HepG2 (cell line): Measurements from ENCODE around the gene CC2D1A. TPM values are rescaled to one million over a fixed set of nuclear protein-coding genes. Genes with fewer than 3 reads are reported as not detected.

Experiments
- BCL3 ChIP-seq: sonication (generic); formaldehyde crosslinking; IDR thresholded peaks from 2 replicates; pipeline ENCODE4 v1.5.1; 2020; ENCODE audit warnings: mild to moderate bottlenecking, missing genetic modification reagents, moderate library complexity
- ISX ChIP-seq: sonication (generic); formaldehyde crosslinking; conservative IDR thresholded peaks from 2 replicates; pipeline ENCODE4 v1.5.0; 2020; ENCODE audit warnings: missing genetic modification reagents
- JUNB ChIP-seq: sonication (generic); formaldehyde crosslinking; IDR thresholded peaks from 2 replicates; pipeline ENCODE4 v1.8.0; 2022; ENCODE audit warnings: missing genetic modification reagents, mild to moderate bottlenecking, borderline replicate concordance
- PHF8 ChIP-seq: sonication (generic); formaldehyde crosslinking; IDR thresholded peaks from 2 replicates; pipeline ENCODE4 v1.5.0; 2020; ENCODE audit warnings: missing genetic modification reagents
- RBAK ChIP-seq: sonication (generic); formaldehyde crosslinking; IDR thresholded peaks from 2 replicates; pipeline ENCODE4 v1.5.1; 2020; ENCODE audit warnings: mild to moderate bottlenecking, missing genetic modification reagents
- SALL2 ChIP-seq: sonication (generic); formaldehyde crosslinking; IDR thresholded peaks from 2 replicates; pipeline ENCODE4 v1.8.1; 2023; ENCODE audit warnings: mild to moderate bottlenecking, missing genetic modification reagents, inconsistent platforms
- SIN3A ChIP-seq: IDR thresholded peaks from 2 replicates; pipeline ENCODE4 v1.6.1; 2011; ENCODE audit warnings: low read depth, mild to moderate bottlenecking, control low read depth, low read length, borderline replicate concordance
- SIX4 ChIP-seq: sonication (generic); formaldehyde crosslinking; IDR thresholded peaks from 2 replicates; pipeline ENCODE4 v1.4.0; 2020; ENCODE audit warnings: missing genetic modification reagents
- SNAPC2 ChIP-seq: sonication (generic); formaldehyde crosslinking; IDR thresholded peaks from 2 replicates; pipeline ENCODE4 v1.8.1; 2022; ENCODE audit warnings: mild to moderate bottlenecking, missing genetic modification reagents
- SNAPC4 ChIP-seq: sonication (generic); formaldehyde crosslinking; IDR thresholded peaks from 2 replicates; pipeline ENCODE4 v1.4.0; 2020; ENCODE audit warnings: mild to moderate bottlenecking, missing genetic modification reagents
- SOX13 ChIP-seq, 3 experiments: fragments of 450-650 bp in 1 of 3; sonication (generic) in 1 of 3; formaldehyde crosslinking in 1 of 3; IDR thresholded peaks in 2 of 3; conservative IDR thresholded peaks in 1 of 3; 2 replicates each; pipeline versions ENCODE4 v1.5.0 to v1.6.1; 2016 to 2020; ENCODE audit warnings: antibody characterized with exemption in 1 of 3, mild to moderate bottlenecking in 1 of 3, missing compliant biosample characterization in 1 of 3, missing genetic modification reagents in 1 of 3, moderate library complexity in 1 of 3
- WIZ ChIP-seq: sonication (generic); formaldehyde crosslinking; IDR thresholded peaks from 2 replicates; pipeline ENCODE4 v1.5.1; 2020; ENCODE audit warnings: mild to moderate bottlenecking, missing genetic modification reagents
- ZBTB1 ChIP-seq: sonication (generic); formaldehyde crosslinking; IDR thresholded peaks from 2 replicates; pipeline ENCODE4 v1.4.0; 2020; ENCODE audit warnings: missing genetic modification reagents, borderline replicate concordance
- ZFP1 ChIP-seq: IDR thresholded peaks from 2 replicates; pipeline ENCODE4 v1.6.1; 2016
- ZFP36 ChIP-seq: fragments of 150-350 bp; IDR thresholded peaks from 2 replicates; pipeline ENCODE4 v1.6.1; 2018; ENCODE audit warnings: borderline replicate concordance, low read length, low read depth; ENCODE audit not compliant: partially characterized antibody
- ZFP41 ChIP-seq: sonication (generic); formaldehyde crosslinking; IDR thresholded peaks from 2 replicates; pipeline ENCODE4 v1.4.0; 2020; ENCODE audit warnings: mild to moderate bottlenecking, missing genetic modification reagents, borderline replicate concordance
- ZNF230 ChIP-seq: sonication (generic); formaldehyde crosslinking; IDR thresholded peaks from 2 replicates; pipeline ENCODE4 v1.4.0; 2020; ENCODE audit warnings: mild to moderate bottlenecking, missing genetic modification reagents
- ZNF556 ChIP-seq: sonication (generic); formaldehyde crosslinking; IDR thresholded peaks from 2 replicates; pipeline ENCODE4 v1.4.0; 2020; ENCODE audit warnings: mild to moderate bottlenecking, missing genetic modification reagents, borderline replicate concordance
- ZNF737 ChIP-seq: sonication (generic); formaldehyde crosslinking; IDR thresholded peaks from 2 replicates; pipeline ENCODE4 v1.5.0; 2020; ENCODE audit warnings: missing genetic modification reagents, mild to moderate bottlenecking, borderline replicate concordance
- ZNF839 ChIP-seq: sonication (generic); formaldehyde crosslinking; IDR thresholded peaks from 2 replicates; pipeline ENCODE4 v1.4.0; 2020; ENCODE audit warnings: missing genetic modification reagents, mild to moderate bottlenecking, borderline replicate concordance
- polyA plus RNA-seq, 8 experiments: library from polyadenylated mRNA; depleted of rRNA in 3 of 8; stranded (reverse) in 7 of 8; unstranded in 1 of 8; fragments of >200 nt; fragmentation: Illumina TruSeq in 4 of 8; extraction: Trizol in 4 of 8; gene quantifications; 2 replicates each; pipeline versions ENCODE4 v1.2.1 to v1.2.3, GENCODE V29; 2011 to 2016; ENCODE audit warnings: low read depth in 4 of 8, missing spikeins in 1 of 8, mixed read lengths in 1 of 8; ENCODE audit not compliant: insufficient read depth in 1 of 8
- total RNA-seq, 5 experiments: library from RNA; depleted of rRNA; stranded (reverse); fragments of >200 nt; fragmentation: Illumina TruSeq; extraction: Trizol; gene quantifications; 2 replicates each; pipeline ENCODE4 v1.2.3, GENCODE V29; 2016; ENCODE audit warnings: low read depth in 1 of 5
- TF ChIP-seq, protein P1 (sequence below): sonication (generic); formaldehyde crosslinking; IDR thresholded peaks from 2 replicates; pipeline ENCODE4 v1.4.0; 2020; ENCODE audit warnings: missing genetic modification reagents, borderline replicate concordance

The CC2D1A gene
- total and polyA plus RNA-seq, 2 of the 13 experiments (the other 11 are each of a cell fraction or from before 2014, with no cell fraction given): 9.7 to 11.5 TPM

DNA sequence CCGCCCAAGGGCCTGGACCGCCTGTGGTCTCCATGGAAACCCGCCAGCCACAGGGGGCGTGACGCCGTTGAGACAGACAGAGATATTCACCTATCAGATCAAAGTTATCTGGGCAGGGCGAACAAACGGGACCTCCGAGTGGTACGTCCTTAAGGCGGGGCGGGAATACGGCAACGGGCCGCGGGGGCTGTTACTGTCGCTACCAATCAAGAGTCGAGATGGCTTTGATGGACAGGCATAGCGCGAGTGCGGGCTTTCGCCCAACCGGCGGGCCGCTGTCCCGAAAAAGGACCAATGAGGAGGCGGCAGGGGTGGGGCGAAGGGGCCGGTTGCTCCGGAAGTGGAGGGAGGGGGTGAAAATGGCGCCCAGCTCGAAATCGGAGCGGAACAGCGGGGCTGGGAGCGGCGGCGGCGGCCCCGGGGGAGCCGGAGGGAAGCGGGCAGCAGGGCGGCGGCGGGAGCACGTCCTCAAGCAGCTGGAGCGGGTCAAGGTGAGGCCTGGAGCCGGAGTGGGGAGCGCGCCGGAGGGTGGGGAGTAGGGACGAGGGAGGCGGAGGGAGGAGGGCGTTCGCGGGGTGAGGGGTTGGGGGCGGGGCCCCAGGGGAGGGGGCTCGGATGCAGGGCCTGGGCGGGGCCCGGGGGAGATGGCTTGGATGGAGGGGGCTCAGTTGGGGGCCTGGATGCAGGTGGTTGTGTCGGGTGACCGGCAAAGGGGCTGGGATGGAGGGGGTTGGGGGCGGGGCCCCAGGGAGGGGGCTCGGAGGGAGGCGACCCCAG, 46.3 kb downstream of the CC2D1A start, which contains the start of gene DCAF15 (continued):
- TF ChIP-seq ZFP36: no peak
- no peak for TF ChIP-seq RBAK (CRISPR knock-in tag)
- TF ChIP-seq ZNF839: no peak
- peak; percentile 81; the same call in 1 of the 2 replicates for TF ChIP-seq SIN3A
- TF ChIP-seq SIX4: no peak
- 0 out of 2 replicates have a peak, but pooled peaks have one; percentile 27 for TF ChIP-seq SALL2
- TF ChIP-seq BCL3 (CRISPR knock-in tag): no peak
- TF ChIP-seq ZFP41: no peak
- TF ChIP-seq JUNB (CRISPR knock-in tag): no peak
- TF ChIP-seq ZBTB1 (CRISPR knock-in tag): no peak
- TF ChIP-seq WIZ (CRISPR knock-in tag): no peak
- no peak for TF ChIP-seq SNAPC2 (CRISPR knock-in tag)
- no peak for TF ChIP-seq SOX13 (IDR thresholded peaks at IDR 0.05)
- TF ChIP-seq SOX13 (CRISPR knock-in tag; conservative IDR thresholded peaks at IDR 0.05 in 1 of 2, IDR thresholded peaks at IDR 0.05 in 1 of 2): no peak
- TF ChIP-seq SNAPC4: no peak
- TF ChIP-seq PHF8 (CRISPR knock-in tag): peak; percentile 89
- no peak for TF ChIP-seq ZFP1 (CRISPR knock-in tag)
- no peak for TF ChIP-seq ZNF737 (CRISPR knock-in tag)
- TF ChIP-seq ZNF230 (CRISPR knock-in tag): no peak
- no peak for TF ChIP-seq ZNF556 (CRISPR knock-in tag)
- TF ChIP-seq ISX (CRISPR knock-in tag): no peak
- TF ChIP-seq, protein P1, sequence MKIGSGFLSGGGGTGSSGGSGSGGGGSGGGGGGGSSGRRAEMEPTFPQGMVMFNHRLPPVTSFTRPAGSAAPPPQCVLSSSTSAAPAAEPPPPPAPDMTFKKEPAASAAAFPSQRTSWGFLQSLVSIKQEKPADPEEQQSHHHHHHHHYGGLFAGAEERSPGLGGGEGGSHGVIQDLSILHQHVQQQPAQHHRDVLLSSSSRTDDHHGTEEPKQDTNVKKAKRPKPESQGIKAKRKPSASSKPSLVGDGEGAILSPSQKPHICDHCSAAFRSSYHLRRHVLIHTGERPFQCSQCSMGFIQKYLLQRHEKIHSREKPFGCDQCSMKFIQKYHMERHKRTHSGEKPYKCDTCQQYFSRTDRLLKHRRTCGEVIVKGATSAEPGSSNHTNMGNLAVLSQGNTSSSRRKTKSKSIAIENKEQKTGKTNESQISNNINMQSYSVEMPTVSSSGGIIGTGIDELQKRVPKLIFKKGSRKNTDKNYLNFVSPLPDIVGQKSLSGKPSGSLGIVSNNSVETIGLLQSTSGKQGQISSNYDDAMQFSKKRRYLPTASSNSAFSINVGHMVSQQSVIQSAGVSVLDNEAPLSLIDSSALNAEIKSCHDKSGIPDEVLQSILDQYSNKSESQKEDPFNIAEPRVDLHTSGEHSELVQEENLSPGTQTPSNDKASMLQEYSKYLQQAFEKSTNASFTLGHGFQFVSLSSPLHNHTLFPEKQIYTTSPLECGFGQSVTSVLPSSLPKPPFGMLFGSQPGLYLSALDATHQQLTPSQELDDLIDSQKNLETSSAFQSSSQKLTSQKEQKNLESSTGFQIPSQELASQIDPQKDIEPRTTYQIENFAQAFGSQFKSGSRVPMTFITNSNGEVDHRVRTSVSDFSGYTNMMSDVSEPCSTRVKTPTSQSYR (CRISPR knock-in tag): no peak
